T47D (cell line): ENCODE measurements around the gene COG7.

Experiments used
- DNase-seq, 2 experiments: peaks; one replicate each; pipeline versions ENCODE4 v3.0.0 to v3.0.0-alpha.2; 2011 to 2012; ENCODE audit warnings: low read depth in 1 of 2, low spot score in 1 of 2
- JUND ChIP-seq: IDR thresholded peaks from 2 replicates; pipeline ENCODE4 v1.6.1; 2012; ENCODE audit warnings: low read depth
- in situ Hi-C: cut with HindIII; loops from 2 replicates; pipeline ENCODE4 v1.10.0; 2016; ENCODE audit warnings: low sequenced_read_pairs, low pct_unique_long_range_greater_than_20kb

The COG7 gene

DNA sequence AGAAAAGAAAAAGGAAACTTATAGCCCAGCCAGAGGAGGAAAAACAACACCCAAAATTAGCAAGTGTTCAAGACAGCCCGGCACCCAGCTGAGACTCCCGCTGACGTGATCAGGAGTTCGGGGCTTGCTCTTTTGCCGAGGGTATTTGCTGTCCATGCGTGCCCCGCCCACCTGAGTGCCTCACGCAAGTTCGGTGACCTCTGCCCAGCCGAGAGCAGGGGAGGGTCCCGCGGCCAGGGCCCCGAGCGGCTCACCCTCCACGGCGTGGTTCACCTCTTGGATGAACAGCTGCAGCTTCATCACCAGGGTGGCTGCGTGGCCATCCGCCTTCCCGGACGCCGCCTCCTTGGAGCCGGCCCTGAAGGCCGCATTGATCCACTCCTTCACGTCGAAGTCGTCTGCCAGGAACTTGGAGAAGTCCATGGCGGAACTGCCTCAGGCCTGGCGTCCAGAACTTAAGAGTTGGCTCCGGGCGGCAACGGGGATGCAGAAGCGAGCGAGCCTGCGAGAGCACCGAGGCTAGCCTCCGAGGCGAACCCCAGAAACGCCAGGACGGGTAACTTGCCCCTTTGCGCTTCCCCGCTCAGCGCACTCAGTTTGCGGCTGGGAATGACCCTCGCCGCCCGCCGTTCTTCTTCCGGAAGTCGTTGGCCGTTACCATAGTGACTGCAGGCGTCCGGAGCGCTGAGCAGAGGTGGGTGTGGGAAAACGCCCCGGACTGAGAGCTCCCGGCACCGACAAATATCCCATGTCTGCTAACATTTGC, at the start of gene COG7:
COG7 (minus strand) TSS at position 618 of the 766 bp plus-strand sequence; CDS start at position 423, 195 bp downstream.
- peak; percentile 73 to 88 for DNase-seq
- TF ChIP-seq JUND, result no peak
- in situ Hi-C loops, result no loop called here

DNA sequence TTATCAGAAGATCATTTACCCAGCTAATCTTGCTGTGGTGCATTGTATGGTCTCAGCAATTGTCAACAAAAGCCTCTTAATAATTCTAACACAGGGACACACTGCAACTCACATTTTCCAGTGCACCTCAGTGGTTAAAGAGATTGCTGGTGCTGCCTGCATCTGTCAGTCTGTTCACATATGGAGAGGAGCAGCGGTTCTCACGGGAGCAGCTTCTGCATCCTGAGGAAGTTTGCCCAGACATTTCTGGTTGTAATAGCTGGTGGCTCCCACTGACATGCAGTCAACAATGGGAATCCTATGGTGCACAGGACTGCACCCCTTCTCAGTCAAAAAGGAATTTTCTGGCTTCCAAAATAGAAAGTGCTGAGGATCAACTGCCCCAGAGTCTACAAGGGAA, 49.5 kb upstream of the COG7 start:
- TF ChIP-seq JUND, result no peak
- in situ Hi-C loops, result no loop called here
- DNase-seq, result no peak

DNA sequence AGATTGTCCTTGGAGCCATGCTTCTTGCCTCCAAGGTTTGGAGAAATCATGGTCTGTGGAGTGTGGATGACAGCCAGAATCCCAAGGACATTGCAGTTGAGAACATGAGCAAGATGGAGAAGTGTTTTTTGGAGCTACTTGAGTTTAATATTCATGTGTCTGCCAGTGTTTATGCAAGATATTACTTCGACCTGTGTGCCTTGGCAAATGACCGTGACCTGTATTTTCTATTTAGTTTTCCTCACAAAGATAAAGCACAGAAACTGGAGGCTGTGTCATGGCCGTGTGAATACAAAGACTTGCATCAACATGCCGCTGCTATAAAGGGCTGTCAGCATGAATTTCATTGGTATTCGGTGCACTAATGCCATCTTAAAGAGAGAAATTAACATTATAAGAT, 48.3 kb upstream of the COG7 start:
- no peak for DNase-seq
- in situ Hi-C loops, result no loop called here
- no peak for TF ChIP-seq JUND

DNA sequence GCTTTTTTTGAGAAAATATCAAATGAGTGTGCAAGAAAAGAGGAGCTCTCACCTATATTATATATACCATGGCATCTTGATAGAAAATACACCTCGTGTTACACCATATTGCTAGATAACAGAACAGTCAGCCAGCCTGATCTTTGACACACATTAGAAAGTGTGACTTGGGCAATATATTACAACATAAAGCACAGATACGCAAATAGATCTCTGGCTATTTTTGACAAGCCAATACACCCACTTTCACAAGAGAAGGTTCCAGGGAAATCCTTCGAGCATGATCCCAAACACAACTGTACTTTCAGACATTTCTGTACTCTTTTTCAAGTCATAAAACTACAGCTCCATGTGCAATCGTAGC, 47.9 kb upstream of the COG7 start:
- no peak for DNase-seq
- no peak for TF ChIP-seq JUND

DNA sequence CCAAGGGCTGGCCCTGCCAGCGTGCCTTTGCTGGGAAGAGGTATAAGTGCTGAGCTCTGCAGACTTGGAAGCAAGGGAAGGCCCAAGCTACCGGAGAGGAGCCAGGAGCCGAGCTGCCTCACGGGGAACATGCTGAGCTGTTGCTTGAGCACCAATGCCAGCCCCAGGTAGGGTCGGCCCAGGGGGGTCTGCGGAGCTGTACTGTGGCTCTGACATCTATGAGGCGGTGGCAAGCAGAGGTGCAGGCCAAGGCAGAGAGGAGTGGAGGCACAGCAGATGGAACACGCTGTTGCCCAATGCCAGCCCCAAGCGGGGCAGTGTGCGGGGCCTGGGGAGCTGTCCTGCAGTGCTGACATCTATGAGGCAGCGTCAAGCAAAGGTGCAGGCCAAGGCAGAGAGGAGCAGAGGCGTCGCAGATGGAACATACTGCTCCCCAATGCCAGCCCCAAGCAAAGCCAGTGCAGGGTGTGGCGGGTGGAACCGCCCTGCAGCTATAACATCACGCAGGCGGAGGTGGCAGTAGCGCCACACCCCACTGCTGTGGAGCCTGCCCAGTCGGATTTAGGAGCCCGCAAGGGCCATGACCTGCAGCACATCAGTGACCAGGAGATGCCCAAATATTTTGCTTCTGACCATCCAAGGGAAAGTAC, 47.3 kb upstream of the COG7 start:
- in situ Hi-C loops, result no loop called here
- no peak for TF ChIP-seq JUND
- no peak for DNase-seq

More for the DNA sequence above, 47.9 kb upstream of the COG7 start:
- in situ Hi-C loops, result no loop called here

DNA sequence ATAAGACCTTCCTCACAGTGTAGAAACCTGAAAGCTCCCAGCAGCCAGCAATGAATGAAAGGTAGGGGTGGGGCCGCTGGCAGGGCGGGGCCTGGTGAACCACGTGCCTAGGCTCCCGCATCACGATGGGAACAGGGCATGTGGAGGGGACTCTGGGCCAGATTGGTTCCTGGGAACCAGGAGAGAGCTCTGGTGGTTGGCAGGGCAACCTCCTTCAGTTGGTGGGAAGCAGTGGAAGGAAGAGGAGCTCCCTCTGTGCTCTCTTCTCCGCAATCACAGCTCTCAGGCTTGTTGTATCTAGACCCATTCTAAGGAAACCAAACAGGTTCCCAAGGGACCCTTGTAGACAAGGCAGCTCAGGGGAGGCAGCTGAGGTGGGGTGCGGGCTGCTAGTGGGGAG, 46.8 kb upstream of the COG7 start:
- no peak for TF ChIP-seq JUND
- in situ Hi-C loops, result no loop called here

DNA sequence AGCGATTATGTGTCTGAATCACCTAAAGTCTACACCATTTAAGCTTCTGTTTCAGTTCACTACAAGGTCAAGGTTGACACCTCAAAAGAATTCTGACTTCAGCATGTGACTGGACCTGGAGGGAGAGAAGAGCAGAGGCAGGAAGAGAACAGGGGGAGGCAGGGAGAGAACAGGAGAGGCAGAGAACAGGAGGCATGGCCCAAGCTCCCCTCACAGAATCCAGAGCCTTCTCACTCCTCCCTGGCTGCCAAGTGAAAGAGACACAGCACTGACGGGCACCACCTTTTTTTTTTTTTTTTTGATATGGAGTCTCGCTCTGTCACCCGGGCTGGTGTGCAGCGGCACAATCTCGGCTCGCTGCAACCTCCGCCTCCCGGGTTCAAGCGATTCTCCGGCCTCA, 45.9 kb upstream of the COG7 start:
- in situ Hi-C loops, result no loop called here
- TF ChIP-seq JUND, result no peak
- no peak for DNase-seq

More for the DNA sequence above, 46.8 kb upstream of the COG7 start:
- no peak for DNase-seq

DNA sequence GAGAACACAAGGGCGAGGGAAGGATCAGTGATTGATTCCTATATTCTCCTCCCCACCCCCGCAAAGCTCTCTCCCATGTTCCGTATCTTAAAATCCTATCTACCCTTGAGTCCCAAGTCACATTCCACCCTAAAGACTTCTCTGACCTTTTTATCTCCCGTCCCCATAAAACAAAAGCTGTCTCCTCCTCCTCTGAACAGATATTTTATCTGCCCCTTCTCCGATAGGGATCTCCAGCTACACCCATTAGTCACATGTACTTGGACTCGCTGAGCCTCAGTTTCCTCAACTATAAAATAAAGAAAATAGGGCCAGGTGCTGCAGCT, 44.5 kb upstream of the COG7 start:
- TF ChIP-seq JUND, result no peak
- in situ Hi-C loops, result no loop called here
- no peak for DNase-seq

DNA sequence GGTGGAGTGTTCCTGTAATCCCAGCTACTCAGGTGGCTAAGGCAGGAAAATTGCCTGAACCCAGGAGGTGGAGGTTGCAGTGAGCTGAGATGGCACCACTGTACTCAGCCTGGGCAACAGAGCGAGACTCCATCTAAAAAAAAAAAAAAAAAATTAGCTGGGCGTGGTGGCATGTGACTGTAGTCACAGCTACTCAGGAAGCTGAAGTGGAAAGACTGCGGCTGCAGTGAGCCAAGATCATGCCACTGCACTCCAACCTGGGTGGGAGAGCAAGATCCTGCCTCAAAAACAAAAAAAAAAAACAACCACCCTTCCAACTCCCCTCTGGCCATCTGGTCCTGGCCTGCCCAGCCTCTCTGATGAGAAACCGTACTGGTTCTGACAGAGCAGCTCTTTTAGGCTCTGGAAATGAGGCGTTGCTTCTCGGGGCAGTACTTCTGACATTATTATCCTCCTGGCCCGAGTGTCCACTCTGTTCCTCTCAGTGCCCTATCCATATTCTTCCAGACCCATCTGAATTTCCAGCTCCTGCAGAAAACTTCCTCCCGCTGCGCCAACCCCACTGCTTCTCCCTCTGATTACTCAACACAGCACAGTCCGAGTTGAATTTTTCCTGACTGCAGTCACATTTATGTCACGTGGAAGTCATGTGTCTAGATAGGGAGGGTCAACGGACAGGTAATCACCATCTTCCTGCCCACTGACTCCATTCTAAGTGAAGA, 44.0 kb upstream of the COG7 start:
- no peak for TF ChIP-seq JUND
- DNase-seq, result no peak
- in situ Hi-C loops, result no loop called here

DNA sequence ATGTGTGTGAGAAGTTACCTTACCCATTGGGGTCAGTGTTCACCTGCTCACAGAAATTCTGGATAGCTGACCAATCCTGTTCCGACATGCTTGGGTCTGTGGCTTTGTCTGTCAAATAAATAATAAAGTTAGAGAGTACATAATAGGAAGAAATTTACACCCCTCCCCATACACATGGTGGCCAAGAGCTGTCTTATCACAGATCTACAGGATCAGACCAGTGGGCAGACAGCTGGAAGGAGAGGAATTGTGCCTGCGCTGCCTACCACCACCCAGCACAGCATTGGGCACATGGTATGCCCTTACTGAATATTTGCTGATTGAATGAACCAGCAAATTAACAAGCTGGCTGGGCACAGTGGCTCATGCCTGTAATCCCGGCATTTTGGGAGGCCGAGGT, 42.7 kb upstream of the COG7 start:
- DNase-seq, result no peak
- TF ChIP-seq JUND, result no peak
- in situ Hi-C loops, result no loop called here

DNA sequence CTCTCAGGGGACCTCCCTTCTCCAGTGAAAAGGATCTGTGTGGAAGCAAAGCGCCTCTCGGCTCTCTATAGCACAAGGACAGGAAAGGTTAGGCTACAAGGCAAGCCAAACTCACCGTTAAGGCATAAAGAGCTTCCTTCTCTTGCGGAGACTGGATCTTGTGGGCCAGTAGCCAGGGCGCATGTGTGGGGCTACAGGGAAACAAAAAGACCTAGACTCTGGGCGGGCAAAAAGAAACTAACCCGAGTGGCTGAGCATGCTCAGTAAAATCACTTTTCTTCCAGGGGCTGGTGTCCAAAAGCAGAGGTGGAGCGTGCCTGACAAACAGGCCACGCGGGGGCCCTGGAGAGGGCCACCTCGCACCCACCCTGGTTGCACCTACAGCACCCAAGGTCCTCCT, 41.2 kb upstream of the COG7 start:
- no peak for TF ChIP-seq JUND
- in situ Hi-C loops, result no loop called here

DNA sequence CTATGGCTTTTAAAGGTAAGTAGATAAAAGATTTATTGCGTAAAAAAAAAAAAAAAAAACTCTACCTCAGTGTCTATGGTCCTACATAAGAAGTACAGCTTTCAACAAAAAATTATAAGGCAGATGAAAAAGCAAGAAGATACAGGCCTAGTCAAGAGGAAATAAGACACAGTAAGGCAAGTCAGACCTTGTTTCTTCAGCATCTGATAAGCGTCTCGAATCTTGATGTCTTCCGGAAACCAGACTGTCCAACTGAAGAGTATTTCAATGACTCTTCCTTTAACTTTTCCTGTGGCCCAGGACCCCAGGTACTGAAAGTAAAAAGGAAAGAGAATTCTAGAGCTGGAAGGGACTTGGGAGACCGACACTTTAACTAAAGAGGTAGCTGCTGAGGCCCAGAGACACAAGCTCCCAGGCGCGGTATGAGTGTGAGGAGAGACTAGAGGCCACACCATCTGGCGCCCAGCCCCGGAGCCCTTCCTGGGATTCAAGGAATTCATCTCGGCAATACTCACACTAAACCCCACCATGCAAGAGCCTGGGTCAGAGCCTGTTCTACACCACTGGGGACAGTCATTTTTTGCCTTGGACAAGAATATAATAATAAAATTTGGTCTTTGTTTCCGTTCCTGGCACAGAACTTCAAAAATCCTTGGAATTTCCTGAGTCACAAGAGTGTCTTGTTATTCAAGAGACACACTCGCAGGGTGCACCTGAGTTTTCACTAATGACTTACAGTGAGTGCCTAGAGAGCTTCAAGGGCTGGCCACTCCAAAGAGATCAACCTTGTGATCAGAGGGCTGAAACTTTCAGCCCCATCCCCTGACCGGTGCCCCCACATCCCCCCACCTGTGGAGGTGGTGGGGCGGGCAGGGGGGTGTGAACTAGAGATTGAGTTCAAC, 38.8 kb upstream of the COG7 start:
- no peak for DNase-seq
- in situ Hi-C loops, result no loop called here
- TF ChIP-seq JUND, result no peak

More for the DNA sequence above, 41.2 kb upstream of the COG7 start:
- no peak for DNase-seq
